SHP77 (cell line): ENCODE results near the gene FAM162A.
"Not testable (repeated sequence)": the region's sequence is repeated elsewhere in the genome, so short reads cannot be mapped to it uniquely, and the experiment has no call there.

Source experiments
- DNase-seq, 2 experiments: peaks; one replicate each; lab custom pipeline; 2025; lab: John Stamatoyannopoulos, UW

The FAM162A gene

GRCh38 chr3:122416966-122417365, 33.0 kb downstream of the FAM162A start:
- DNase-seq: no peak

GRCh38 chr3:122421101-122421500, 37.1 kb downstream of the FAM162A start:
- no peak for DNase-seq

- no peak for DNase-seq
Observed at GRCh38 chr3:122421836-122422235, 37.9 kb downstream of the FAM162A start.

GRCh38 chr3:122427857-122428471, 44.0 kb downstream of the FAM162A start:
- no peak for DNase-seq

- DNase-seq: no peak
Observed at GRCh38 chr3:122430371-122430770, 46.4 kb downstream of the FAM162A start.

GRCh38 chr3:122435950-122436349, 52.0 kb downstream of the FAM162A start:
- no peak for DNase-seq

GRCh38 chr3:122443090-122443489, 59.1 kb downstream of the FAM162A start:
- DNase-seq: no peak

- not testable (repeated sequence) for DNase-seq
Observed at GRCh38 chr3:122443762-122444490, 59.9 kb downstream of the FAM162A start.

GRCh38 chr3:122444491-122444887, 60.5 kb downstream of the FAM162A start:
- not testable (repeated sequence) for DNase-seq

- not testable (repeated sequence) for DNase-seq
Observed at GRCh38 chr3:122448218-122448617, 64.2 kb downstream of the FAM162A start.

GRCh38 chr3:122451371-122451770, 67.4 kb downstream of the FAM162A start:
- DNase-seq: no peak

GRCh38 chr3:122456074-122456473, 72.1 kb downstream of the FAM162A start:
- no peak for DNase-seq

- no peak for DNase-seq
Observed at GRCh38 chr3:122457706-122458105, 73.7 kb downstream of the FAM162A start.

GRCh38 chr3:122458992-122459391, 75.0 kb downstream of the FAM162A start:
- DNase-seq: peak in 1 of 2 experiments; percentile 1

- DNase-seq: no peak
Observed at GRCh38 chr3:122461806-122462205, 77.8 kb downstream of the FAM162A start.
